ENCODE data around the gene PRM2.

The PRM2 gene

DNA sequence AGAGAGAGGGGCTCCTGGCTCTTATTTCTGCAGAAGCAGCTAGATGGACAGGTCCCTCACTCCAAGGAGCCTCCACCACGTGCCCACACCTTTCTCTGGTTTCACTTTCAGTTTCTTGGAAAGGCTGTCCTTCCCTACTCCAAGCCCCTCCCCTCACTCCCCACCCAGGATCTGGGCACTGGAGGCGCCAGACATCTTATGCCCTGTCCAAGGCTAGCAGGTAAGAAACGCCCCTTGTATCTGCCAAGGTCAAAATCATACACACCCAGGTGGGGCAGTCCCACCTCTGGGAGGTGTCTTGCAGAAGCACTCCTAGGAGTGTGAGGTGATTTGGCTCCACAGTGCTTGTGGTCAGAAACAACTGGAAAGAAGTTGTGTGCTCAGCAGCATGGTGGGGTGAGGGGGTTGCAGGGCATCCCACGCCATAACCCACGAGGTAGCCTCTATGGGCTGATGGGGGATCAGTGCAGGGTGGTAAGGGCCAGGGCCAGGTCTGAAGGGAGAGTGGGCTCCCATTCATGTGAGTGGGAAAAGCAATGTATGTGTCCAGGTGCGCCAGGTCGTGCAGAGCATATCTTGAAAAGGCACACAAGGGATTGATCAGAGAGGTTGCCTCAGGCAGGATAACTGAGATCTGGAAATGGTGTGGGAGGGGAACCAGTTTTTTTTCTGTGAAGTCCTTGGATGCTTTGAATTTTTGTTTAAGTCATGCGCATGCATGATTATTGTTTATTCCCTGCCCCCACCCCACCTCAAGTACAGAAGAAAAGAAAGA, 36.6 kb upstream of the PRM2 start:
- no peaks in the 10 kb centered on the region for H3K36me3 Mint-ChIP-seq (ENCODE audit: low read depth)
- peak overlapping the region; percentile 47 for H3K4me3 Mint-ChIP-seq
- no peaks in the 10 kb centered on the region for H3K27me3 Mint-ChIP-seq (ENCODE audit: low read depth)
- no peak for DNase-seq (ENCODE audit: low spot score)
- H3K4me1 Mint-ChIP-seq (ENCODE audit: low read depth): peaks cover 45% of the 10 kb centered on the region
- no peaks in the 10 kb centered on the region for H3K9me3 Mint-ChIP-seq
- peak overlapping the region; percentile 77 for H3K27ac Mint-ChIP-seq

DNA sequence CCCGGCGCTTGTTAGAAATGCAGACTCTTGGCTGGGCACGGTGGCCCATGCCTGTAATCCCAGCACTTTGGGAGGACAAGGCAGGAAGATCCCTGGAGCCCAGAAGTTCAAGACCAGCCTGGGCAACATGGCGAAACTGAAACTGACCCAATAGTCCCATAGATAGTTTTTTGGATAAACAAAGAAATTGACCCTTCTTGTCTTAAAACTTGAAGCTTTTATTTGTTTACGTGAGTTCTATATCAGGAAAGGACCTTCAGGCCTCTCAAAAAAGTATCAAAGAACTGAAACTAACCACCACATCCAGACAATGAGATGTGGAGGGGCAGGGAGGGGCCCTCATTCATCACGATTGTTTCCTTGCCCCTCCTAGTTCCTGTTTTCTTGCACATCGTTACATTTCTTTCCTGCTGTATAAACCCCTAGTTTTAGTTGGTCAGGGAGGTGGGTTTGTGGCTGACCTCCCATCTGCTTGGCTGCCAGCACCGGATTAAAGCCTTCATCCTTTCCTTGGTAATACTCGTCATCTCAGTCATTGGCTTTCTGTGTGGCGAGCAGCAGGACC, 34.8 kb upstream of the PRM2 start:
- Mint-ChIP-seq H3K4me1 (ENCODE audit: low read depth) (peaks cover 43% of the 10 kb centered on the region), H3K9me3 (no peaks in the 10 kb centered on the region), H3K4me3 (peak overlapping the region; percentile 75), H3K27me3 (ENCODE audit: low read depth) (no peaks in the 10 kb centered on the region), H3K27ac (peak overlapping the region; percentile 99), H3K36me3 (ENCODE audit: low read depth) (no peaks in the 10 kb centered on the region)
- DNase-seq (ENCODE audit: low spot score): peak; percentile 44

DNA sequence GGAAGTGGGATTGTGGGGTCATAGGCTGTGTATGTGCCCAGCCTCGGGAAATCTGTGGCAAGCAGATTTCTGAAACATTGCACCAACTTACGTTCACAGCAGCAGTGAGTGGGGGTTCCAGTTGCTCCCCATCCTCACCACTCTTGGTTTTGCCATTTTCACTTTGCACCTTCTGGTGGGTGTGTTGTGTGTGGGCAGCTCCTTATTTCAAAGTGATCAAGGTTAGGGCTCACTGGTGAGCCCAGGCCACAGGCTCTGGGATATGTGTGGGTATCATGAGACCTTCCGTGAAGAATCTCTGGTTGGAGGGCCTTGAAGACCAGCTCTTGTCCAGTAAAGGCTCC, 34.3 kb upstream of the PRM2 start:
- Mint-ChIP-seq H3K27me3 (ENCODE audit: low read depth) (no peaks in the 10 kb centered on the region), H3K4me3 (peak overlapping the region; percentile 75), H3K9me3 (no peaks in the 10 kb centered on the region), H3K27ac (peak overlapping the region; percentile 99), H3K4me1 (ENCODE audit: low read depth) (peaks cover 43% of the 10 kb centered on the region), H3K36me3 (ENCODE audit: low read depth) (no peaks in the 10 kb centered on the region)
- no peak for DNase-seq (ENCODE audit: low spot score)

DNA sequence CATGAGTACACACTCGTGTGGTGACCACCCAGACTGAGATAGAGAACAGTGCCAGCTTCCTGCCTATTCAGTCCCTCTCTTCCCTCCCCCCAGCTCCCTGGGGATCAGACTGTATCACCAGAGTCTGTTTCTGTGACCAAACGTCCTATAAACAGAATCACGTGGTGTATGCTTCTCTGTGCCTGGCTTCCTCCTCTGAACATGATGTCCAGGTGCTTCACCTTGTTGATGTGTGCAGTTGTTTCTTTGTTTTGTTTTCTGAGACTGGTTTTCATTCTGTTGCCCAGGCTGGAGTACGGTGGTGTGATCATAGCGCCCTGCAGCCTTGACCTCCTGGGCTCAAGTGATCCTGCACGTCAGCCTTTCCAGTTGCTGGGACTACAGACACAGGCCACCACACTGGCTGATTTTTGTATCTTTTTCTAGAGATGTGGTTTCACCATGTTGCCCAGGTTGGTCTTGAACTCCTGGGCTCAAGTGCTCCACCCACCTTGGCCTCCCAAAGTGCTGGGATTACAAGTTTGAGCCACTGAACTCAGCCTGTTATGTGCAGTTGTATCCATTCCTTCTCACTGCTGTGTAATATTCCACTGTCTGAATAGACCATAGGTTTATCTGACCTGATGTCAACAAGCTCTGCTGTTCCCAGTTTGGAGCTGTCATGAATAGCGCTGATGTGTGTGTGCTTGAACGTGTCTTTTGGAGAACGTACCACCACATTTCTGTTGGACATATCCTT, 33.8 kb upstream of the PRM2 start:
- peaks cover 43% of the 10 kb centered on the region for H3K4me1 Mint-ChIP-seq (ENCODE audit: low read depth)
- H3K9me3 Mint-ChIP-seq: no peaks in the 10 kb centered on the region

DNA sequence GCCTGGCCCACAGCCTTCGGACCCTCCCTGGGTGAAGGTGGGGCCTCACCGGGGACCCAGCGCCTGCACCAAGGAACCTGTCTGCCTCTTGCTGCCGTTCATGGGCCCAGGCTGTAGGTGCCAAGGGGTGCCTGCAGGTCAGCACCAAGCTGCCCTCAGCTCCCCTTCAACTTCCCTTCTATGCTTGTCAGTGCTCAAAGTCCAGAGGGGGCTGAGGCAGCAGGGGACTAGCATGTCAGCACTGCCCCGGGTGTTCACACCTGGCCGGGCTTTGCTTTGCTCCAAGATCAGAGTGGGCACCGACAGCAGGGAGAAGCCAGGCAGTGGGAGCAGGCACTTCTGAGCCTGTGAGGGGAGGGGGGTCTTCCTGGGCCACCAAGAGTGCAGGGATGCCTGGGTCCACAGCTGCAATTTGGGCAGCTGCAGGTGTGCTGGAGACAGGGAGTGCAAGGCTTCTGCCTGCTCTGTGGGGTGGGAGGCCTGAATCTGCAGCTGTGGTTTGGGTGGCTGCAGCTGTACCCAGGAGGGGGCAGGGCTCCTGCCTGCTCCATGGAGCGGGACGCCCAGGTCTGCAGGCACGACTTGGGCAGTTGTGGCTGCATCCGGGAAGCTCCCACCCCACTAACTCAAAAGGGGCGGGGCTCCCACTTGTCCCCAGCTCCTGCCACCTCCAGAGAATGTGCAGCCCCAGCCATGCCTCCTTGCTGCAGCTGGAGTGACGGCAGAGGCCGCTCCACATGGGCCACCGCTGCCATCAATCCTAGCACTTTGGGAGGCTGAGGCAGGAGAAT, 32.4 kb upstream of the PRM2 start:
- Mint-ChIP-seq H3K9me3 (no peaks in the 10 kb centered on the region), H3K4me1 (ENCODE audit: low read depth) (peaks cover 36% of the 10 kb centered on the region), H3K27ac (no peak overlapping the region), H3K27me3 (ENCODE audit: low read depth) (no peaks in the 10 kb centered on the region), H3K36me3 (ENCODE audit: low read depth) (no peaks in the 10 kb centered on the region), H3K4me3 (no peak overlapping the region)
- DNase-seq (ENCODE audit: low spot score): no peak

More for the DNA sequence above, 33.8 kb upstream of the PRM2 start:
- Mint-ChIP-seq H3K4me3 (peak overlapping the region; percentile 75), H3K27ac (peak overlapping the region; percentile 99), H3K27me3 (ENCODE audit: low read depth) (no peaks in the 10 kb centered on the region), H3K36me3 (ENCODE audit: low read depth) (no peaks in the 10 kb centered on the region)
- no peak for DNase-seq (ENCODE audit: low spot score)

DNA sequence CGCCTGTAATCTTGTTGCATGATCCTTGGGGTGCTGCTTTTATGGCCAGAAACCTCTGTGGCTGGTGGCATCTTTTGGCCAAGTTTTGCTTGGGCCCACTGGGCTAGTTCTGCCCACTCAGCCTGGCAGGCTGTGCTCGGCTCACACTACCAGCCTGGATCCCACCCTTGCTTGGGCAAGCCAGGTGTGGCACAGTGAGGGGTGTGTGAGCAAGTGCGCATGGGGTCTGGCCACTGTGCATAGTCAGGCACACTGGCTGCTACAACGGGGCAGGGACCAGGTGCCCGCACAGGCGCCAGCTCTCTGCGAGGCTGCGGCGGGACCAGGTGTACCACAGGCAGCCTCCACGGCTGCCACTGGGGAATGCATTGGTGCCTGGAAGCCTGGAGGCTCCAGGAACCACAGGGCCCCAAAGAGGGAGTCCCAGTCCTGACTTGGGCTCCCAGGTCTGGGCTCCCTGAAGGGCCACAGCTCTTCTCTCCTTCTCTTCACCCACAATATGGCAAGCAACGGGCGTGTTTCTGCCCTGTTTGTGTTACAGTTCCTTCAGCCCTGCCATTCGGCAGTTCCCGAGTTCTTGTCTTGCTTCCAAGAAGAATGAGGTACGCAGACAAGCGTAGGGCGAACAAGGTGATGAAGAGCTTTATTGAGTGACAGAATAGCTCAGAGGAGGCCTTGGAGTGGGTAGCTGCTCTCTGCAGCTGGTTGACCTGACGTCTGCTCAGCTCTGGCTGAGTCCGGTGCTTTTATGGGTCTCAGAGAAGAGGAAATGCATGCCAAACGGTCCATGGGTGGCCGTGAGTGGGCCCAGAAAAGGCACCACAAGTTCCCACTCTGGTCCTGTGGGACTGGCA, 31.6 kb upstream of the PRM2 start:
- H3K4me3 Mint-ChIP-seq: no peak overlapping the region
- H3K27me3 Mint-ChIP-seq (ENCODE audit: low read depth): no peaks in the 10 kb centered on the region
- no peaks in the 10 kb centered on the region for H3K36me3 Mint-ChIP-seq (ENCODE audit: low read depth)
- peak overlapping the region; percentile 70 for H3K27ac Mint-ChIP-seq
- no peaks in the 10 kb centered on the region for H3K9me3 Mint-ChIP-seq
- H3K4me1 Mint-ChIP-seq (ENCODE audit: low read depth): peaks cover 36% of the 10 kb centered on the region
- DNase-seq (ENCODE audit: low spot score): no peak

DNA sequence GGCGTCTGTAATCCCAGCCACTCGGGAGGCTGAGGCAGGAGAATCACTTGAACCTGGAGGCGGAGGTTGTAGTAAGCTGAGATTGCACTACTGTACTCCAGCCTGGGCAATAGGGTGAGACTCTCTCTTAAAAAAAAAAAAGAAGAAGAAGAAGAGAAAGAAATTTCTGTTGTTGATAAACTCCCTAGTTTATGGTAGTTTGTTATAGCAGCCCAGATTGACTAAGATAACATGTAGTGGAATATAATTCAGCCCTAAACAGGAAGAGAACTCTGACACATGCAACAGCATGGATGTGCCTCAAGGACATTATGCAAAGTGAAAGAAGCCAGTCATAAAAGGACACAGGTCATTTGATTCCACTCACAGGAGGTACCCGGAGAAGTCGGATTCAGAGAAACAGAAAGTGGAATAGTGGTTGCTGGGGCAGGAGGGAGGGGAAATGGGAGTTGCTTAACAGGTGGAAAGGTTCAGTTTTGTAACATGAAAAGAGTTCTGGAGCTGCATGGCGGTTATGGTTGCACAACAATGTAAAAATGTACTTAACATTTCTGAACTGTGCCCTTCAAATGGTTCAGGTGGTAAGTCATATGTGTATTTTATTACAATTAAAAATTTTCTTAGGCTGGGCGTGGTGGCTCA, 30.8 kb upstream of the PRM2 start:
- DNase-seq (ENCODE audit: low spot score): no peak
- H3K27ac Mint-ChIP-seq: peak overlapping the region; percentile 64
- H3K36me3 Mint-ChIP-seq (ENCODE audit: low read depth): no peaks in the 10 kb centered on the region
- peaks cover 31% of the 10 kb centered on the region for H3K4me1 Mint-ChIP-seq (ENCODE audit: low read depth)
- no peaks in the 10 kb centered on the region for H3K27me3 Mint-ChIP-seq (ENCODE audit: low read depth)
- H3K4me3 Mint-ChIP-seq: no peak overlapping the region
- H3K9me3 Mint-ChIP-seq: no peaks in the 10 kb centered on the region

DNA sequence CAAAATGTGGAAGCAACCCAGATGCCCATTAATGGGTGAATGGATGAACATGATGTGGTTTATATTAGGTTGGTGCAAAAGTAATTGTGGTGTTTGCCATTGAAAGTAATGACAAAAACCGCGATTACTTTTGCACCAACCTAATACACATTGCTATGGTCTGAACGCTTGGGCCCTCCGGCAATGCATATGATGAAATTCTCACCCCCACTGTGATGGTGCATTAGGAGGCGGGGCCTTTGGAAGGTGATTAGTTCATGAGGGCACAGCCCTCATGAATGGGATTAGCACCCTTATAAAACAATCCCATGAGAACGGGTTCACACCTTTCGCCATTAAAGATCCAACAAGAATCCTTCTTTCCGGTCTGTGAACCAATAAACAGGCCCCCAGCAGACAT, 30.1 kb upstream of the PRM2 start:
- Mint-ChIP-seq H3K27ac (no peak overlapping the region), H3K9me3 (no peaks in the 10 kb centered on the region), H3K4me1 (ENCODE audit: low read depth) (peaks cover 26% of the 10 kb centered on the region), H3K4me3 (no peak overlapping the region), H3K27me3 (ENCODE audit: low read depth) (no peaks in the 10 kb centered on the region), H3K36me3 (ENCODE audit: low read depth) (no peaks in the 10 kb centered on the region)
- no peak for DNase-seq (ENCODE audit: low spot score)

DNA sequence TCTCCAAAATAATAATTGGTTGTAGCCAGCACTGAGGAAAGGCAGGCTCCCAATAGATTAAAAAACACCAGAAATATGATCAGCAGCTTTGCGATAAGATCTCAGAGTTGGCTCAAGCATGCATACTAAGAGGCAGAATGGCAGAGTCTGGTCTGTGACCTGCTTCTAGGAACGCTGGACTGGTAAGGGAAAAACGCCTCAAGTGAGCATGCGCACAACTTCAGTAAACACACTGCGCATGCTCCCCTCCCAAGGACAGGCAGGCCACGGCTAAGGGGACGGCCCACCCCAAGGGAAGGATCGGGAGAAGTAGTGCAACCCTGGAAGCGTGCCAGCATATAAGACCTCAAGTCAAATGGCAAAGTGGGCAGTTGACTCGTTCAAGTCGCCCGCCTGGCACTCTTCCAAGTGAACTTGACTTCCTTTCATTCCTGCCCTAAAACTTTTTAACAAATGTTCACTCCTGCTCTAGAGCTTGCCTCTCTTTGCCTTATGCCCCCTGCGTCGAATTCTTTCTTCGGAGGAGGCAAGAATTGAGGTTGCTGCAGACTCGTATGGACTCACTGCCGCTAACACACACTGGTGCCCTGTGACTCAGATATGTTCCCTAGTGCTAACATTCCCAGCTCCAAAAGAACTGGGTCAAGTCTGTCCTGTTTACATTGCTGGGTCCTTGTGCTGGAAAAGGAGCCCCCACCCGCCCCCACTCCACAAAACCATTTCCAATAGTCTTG, 27.3 kb upstream of the PRM2 start:
- no peak overlapping the region for H3K27ac Mint-ChIP-seq
- H3K4me3 Mint-ChIP-seq: no peak overlapping the region

DNA sequence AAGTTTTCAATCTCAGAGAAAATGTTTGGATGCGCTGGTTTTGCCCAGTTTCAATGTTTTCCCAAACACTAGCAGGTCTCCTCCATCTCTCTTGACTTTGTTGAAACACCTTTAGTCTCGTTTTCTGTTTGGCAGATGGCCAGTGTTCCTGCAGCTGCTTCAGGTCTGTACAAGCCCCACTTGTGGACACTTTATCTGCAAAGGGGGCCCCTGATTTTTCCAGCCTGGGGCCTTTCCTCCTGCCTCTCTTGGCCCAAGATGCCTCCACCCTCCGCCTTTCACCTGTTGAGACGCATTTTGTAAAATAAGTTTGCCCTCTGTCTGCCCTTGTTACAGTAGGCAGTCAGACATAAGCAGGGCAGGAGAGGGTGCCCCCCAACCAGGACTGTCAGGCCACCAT, 26.7 kb upstream of the PRM2 start:
- Mint-ChIP-seq H3K27ac (no peak overlapping the region), H3K4me3 (no peak overlapping the region), H3K27me3 (ENCODE audit: low read depth) (no peaks in the 10 kb centered on the region), H3K9me3 (no peaks in the 10 kb centered on the region), H3K4me1 (ENCODE audit: low read depth) (peaks cover 16% of the 10 kb centered on the region), H3K36me3 (ENCODE audit: low read depth) (no peaks in the 10 kb centered on the region)
- no peak for DNase-seq (ENCODE audit: low spot score)

More for the DNA sequence above, 27.3 kb upstream of the PRM2 start:
- H3K4me1 Mint-ChIP-seq (ENCODE audit: low read depth): peaks cover 13% of the 10 kb centered on the region
- no peaks in the 10 kb centered on the region for H3K27me3 Mint-ChIP-seq (ENCODE audit: low read depth)
- DNase-seq (ENCODE audit: low spot score): no peak
- no peaks in the 10 kb centered on the region for H3K9me3 Mint-ChIP-seq
- no peaks in the 10 kb centered on the region for H3K36me3 Mint-ChIP-seq (ENCODE audit: low read depth)

DNA sequence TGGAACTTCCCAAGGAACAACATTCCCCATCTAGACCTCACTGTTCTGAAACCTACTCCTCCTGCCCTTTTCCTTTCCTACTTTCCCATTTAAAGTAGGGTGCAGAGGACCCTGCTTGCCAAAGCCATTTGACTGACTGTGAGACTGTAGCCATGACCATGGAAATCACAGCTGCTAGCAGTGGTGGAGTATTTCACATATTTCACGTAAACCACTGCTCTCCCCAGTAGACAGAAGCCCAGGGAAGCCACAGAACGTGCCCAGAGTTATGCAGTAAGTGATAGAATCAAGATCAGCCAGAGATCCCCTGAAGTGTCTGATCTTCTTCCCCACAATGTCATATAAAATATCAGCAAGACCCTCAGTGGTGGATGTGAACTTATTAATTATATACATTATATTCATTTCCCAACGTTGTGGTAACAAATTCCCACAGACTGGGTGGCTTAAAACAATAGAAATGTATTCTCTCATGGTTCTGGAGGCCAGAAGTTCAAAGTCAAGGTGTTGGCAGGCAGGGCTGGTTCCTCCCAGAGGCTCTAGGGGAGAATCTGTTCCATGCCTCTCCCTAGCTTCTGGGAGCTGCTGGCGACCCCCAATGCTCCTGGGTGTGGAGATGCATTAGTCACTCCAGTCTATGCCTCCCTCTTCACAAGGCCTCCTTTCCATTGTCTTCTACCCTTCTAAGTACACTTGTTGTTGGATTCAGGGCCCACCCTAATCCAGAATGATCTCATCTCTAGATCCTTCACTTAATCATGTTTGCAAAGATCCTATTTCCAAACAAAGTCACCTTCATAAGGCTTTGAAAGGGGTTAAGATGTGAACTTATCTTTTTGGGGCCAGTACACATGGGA, 25.6 kb upstream of the PRM2 start:
- DNase-seq (ENCODE audit: low spot score): no peak
- no peaks in the 10 kb centered on the region for H3K27me3 Mint-ChIP-seq (ENCODE audit: low read depth)
- no peaks in the 10 kb centered on the region for H3K36me3 Mint-ChIP-seq (ENCODE audit: low read depth)
- H3K4me3 Mint-ChIP-seq: no peak overlapping the region
- H3K27ac Mint-ChIP-seq: no peak overlapping the region
- H3K4me1 Mint-ChIP-seq (ENCODE audit: low read depth): peaks cover 25% of the 10 kb centered on the region
- H3K9me3 Mint-ChIP-seq: no peaks in the 10 kb centered on the region

DNA sequence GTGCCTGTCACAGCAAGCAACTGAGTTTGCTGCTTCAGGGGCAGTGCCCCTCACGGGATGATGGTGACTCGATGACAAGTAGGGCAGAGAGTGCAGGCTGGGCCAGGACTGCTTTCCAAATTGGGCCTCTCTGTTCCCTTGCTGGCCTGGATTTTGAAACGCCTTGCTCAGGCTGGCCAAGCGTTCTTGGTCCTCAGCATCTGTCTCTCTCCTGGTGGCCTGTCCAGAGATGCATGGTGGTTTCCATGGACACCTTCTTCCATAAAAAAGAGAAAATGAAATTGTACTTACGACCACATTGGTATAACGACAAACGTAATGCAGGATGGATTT, 24.2 kb upstream of the PRM2 start:
- DNase-seq (ENCODE audit: low spot score): no peak
- Mint-ChIP-seq H3K27ac (no peak overlapping the region), H3K36me3 (ENCODE audit: low read depth) (no peaks in the 10 kb centered on the region), H3K9me3 (no peaks in the 10 kb centered on the region), H3K4me3 (no peak overlapping the region), H3K27me3 (ENCODE audit: low read depth) (no peaks in the 10 kb centered on the region), H3K4me1 (ENCODE audit: low read depth) (peaks cover 27% of the 10 kb centered on the region)

All from T-helper 2 cell treated with Interferon-gamma antibody and Interleukin-4, amounts not matched to agents 5 μg/mL and 100 μg/mL, for 36 hours (primary cell).